MM.1S (cell line): ENCODE results near the gene CASKIN1.
"Not testable (repeated sequence)": the region's sequence is repeated elsewhere in the genome, so short reads cannot be mapped to it uniquely, and the experiment has no call there.

Experiments used
- DNase-seq: peaks from one replicate; pipeline ENCODE4 v3.0.0-alpha.2; 2015
- H2AFZ ChIP-seq: fragments of 300-600 bp; sonication (generic); 2 replicates; pipeline ENCODE4 v1.6.0; 2016; ENCODE audit warnings: antibody characterized with exemption, low read length
- H3F3A ChIP-seq: fragments of 300-600 bp; sonication (generic); 2 replicates; pipeline ENCODE4 v1.6.1; 2016; ENCODE audit warnings: mild to moderate bottlenecking, antibody characterized with exemption, low read length, moderate library complexity, mixed read lengths; ENCODE audit not compliant: insufficient read depth
- H3K27ac ChIP-seq: fragments of 300-600 bp; sonication (generic); 2 replicates; pipeline ENCODE4 v1.5.1; 2016; ENCODE audit warnings: mild to moderate bottlenecking, low read length
- H3K27me3 ChIP-seq: fragments of 300-600 bp; sonication (generic); replicated peaks from 2 replicates; pipeline ENCODE4 v1.6.0; 2016; ENCODE audit warnings: low read length; ENCODE audit not compliant: insufficient read depth
- H3K36me3 ChIP-seq: fragments of 300-600 bp; sonication (generic); replicated peaks from 2 replicates; pipeline ENCODE4 v1.6.1; 2016; ENCODE audit warnings: mild to moderate bottlenecking, low read length, mixed read lengths; ENCODE audit not compliant: insufficient read depth
- H3K4me1 ChIP-seq: fragments of 300-600 bp; sonication (generic); 2 replicates; pipeline ENCODE4 v1.6.1; 2016; ENCODE audit warnings: low read length, mixed read lengths
- H3K4me2 ChIP-seq: fragments of 300-600 bp; sonication (generic); 2 replicates; pipeline ENCODE4 v1.6.0; 2016; ENCODE audit warnings: low read depth, low read length
- H3K4me3 ChIP-seq: fragments of 300-600 bp; sonication (generic); 2 replicates; pipeline ENCODE4 v1.5.1; 2016; ENCODE audit warnings: low read length, mixed read lengths
- H3K79me2 ChIP-seq: fragments of 300-600 bp; sonication (generic); 2 replicates; pipeline ENCODE4 v1.6.1; 2016; ENCODE audit warnings: mixed run types, low read length, mixed read lengths
- H3K9ac ChIP-seq: fragments of 300-600 bp; sonication (generic); 2 replicates; pipeline ENCODE4 v1.6.1; 2016; ENCODE audit warnings: low read length, mixed read lengths
- H3K9me2 ChIP-seq: fragments of 300-600 bp; sonication (generic); replicated peaks from 2 replicates; pipeline ENCODE4 v1.6.1; 2016; ENCODE audit warnings: mild to moderate bottlenecking, low read length, mixed read lengths; ENCODE audit not compliant: insufficient read depth
- H3K9me3 ChIP-seq: fragments of 300-600 bp; sonication (generic); replicated peaks from 2 replicates; pipeline ENCODE4 v1.6.1; 2016; ENCODE audit warnings: mild to moderate bottlenecking, low read length, mixed read lengths; ENCODE audit not compliant: insufficient read depth
- H4K20me1 ChIP-seq: fragments of 300-600 bp; sonication (generic); 2 replicates; pipeline ENCODE4 v1.6.1; 2016; ENCODE audit warnings: mild to moderate bottlenecking, low read length, moderate library complexity, mixed read lengths; ENCODE audit not compliant: insufficient read depth
- EZH2 ChIP-seq: fragments of 300-600 bp; sonication (generic); optimal IDR thresholded peaks from 2 replicates; pipeline ENCODE3; 2017; ENCODE audit warnings: low read depth, mild to moderate bottlenecking, antibody characterized with exemption, low read length, mixed read lengths
- EZH2phosphoT487 ChIP-seq: fragments of 300-600 bp; sonication (generic); IDR thresholded peaks from 2 replicates; pipeline ENCODE4 v1.6.1; 2018; ENCODE audit warnings: antibody characterized with exemption, low read length
- TF ChIP-seq, protein P1 (sequence below): fragments of 300-600 bp; sonication (generic); IDR thresholded peaks from 2 replicates; pipeline ENCODE4 v1.5.1; 2016; ENCODE audit warnings: antibody characterized with exemption, low read length, mixed read lengths

CASKIN1 gene

GRCh38 chr16:2243781-2244180 lies 47.4 kb upstream of the CASKIN1 start:
- no peak overlapping the region for H3K27ac ChIP-seq
- H3K4me3 ChIP-seq, result no peak overlapping the region
- H3K4me2 ChIP-seq, result no peak overlapping the region
- peaks cover 38% of the 10 kb centered on the region for H3K79me2 ChIP-seq
- no peaks in the 10 kb centered on the region for H3K9me3 ChIP-seq
- H3K9ac ChIP-seq, result no peak overlapping the region
- no peaks in the 10 kb centered on the region for H3K27me3 ChIP-seq
- H4K20me1 ChIP-seq, result no peaks in the 10 kb centered on the region
- H3K4me1 ChIP-seq, result no peaks in the 10 kb centered on the region
- no peaks in the 10 kb centered on the region for H3F3A ChIP-seq
- H3K36me3 ChIP-seq, result peaks cover 5% of the 10 kb centered on the region; the same call in 1 of the 2 replicates
- no peak for DNase-seq
- H2AFZ ChIP-seq, result no peak overlapping the region
- H3K9me2 ChIP-seq, result no peaks in the 10 kb centered on the region
- no peak for TF ChIP-seq EZH2phosphoT487
- TF ChIP-seq EZH2, result no peak
- TF ChIP-seq, protein P1, sequence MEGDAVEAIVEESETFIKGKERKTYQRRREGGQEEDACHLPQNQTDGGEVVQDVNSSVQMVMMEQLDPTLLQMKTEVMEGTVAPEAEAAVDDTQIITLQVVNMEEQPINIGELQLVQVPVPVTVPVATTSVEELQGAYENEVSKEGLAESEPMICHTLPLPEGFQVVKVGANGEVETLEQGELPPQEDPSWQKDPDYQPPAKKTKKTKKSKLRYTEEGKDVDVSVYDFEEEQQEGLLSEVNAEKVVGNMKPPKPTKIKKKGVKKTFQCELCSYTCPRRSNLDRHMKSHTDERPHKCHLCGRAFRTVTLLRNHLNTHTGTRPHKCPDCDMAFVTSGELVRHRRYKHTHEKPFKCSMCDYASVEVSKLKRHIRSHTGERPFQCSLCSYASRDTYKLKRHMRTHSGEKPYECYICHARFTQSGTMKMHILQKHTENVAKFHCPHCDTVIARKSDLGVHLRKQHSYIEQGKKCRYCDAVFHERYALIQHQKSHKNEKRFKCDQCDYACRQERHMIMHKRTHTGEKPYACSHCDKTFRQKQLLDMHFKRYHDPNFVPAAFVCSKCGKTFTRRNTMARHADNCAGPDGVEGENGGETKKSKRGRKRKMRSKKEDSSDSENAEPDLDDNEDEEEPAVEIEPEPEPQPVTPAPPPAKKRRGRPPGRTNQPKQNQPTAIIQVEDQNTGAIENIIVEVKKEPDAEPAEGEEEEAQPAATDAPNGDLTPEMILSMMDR, result no peak

- Histone ChIP-seq H3K27ac (no peak overlapping the region), H4K20me1 (no peaks in the 10 kb centered on the region), H2AFZ (no peak overlapping the region), H3F3A (no peaks in the 10 kb centered on the region), H3K79me2 (peaks cover 31% of the 10 kb centered on the region), H3K4me3 (no peak overlapping the region), H3K27me3 (no peaks in the 10 kb centered on the region), H3K4me1 (no peaks in the 10 kb centered on the region), H3K9ac (no peak overlapping the region), H3K9me2 (no peaks in the 10 kb centered on the region), H3K4me2 (no peak overlapping the region), H3K9me3 (no peaks in the 10 kb centered on the region), H3K36me3 (peaks cover 5% of the 10 kb centered on the region; the same call in 1 of the 2 replicates)
- no peak for DNase-seq
- TF ChIP-seq, protein P1, result no peak
- no peak for TF ChIP-seq EZH2phosphoT487
- no peak for TF ChIP-seq EZH2
These were observed 46.7 kb upstream of the CASKIN1 start for GRCh38 chr16:2243031-2243528.

DNA sequence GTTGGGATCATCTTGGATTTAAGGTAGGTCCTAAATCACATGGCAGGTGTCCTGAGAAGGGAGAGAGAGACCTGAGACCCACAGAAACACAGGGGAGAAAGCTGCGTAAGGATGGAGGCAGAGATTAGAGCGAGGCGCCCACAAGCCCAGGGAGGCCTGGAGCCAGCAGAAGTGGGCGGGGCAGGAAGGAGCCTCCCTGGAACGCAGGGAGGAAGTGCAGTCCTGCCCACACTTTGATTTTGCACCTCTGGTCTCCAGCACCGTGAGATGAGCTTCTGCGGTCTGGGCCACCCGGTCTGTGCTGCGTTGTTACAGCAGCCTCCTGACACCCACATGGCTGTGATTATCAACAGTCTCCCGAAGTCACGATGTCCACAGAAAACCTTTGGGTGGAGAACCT lies 46.2 kb upstream of the CASKIN1 start:
- Histone ChIP-seq H3K9ac (no peak overlapping the region), H3K9me2 (no peaks in the 10 kb centered on the region)

DNA sequence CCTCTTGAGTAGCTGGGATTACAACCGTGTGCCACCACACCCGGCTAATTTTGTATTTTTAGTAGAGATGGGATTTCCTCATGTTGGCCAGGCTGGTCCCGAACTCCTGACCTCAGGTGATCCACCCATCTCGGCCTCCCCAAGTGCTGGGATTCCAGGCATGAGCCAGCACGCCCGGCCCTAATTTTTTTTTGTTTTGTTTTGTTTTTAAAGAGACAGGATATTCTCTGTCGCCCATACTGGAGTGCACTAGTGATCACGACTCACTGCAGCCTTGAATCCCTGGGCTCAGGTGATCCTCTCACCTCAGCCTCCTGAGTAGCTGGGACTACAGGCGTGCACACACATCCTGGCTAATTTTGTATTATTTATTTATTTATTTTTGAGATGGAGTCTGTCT lies 43.9 kb upstream of the CASKIN1 start:
- DNase-seq, H3K4me2 ChIP-seq, H3K9me3 ChIP-seq, H4K20me1 ChIP-seq, H3K4me3 ChIP-seq, H3K36me3 ChIP-seq, H3F3A ChIP-seq, H3K9ac ChIP-seq, H2AFZ ChIP-seq, H3K27ac ChIP-seq, H3K4me1 ChIP-seq, H3K79me2 ChIP-seq, H3K27me3 ChIP-seq, H3K9me2 ChIP-seq: not testable (repeated sequence)

More for the DNA sequence above, 46.2 kb upstream of the CASKIN1 start:
- H3K79me2 ChIP-seq, result peaks cover 26% of the 10 kb centered on the region
- H3K9me3 ChIP-seq, result no peaks in the 10 kb centered on the region
- H2AFZ ChIP-seq, result no peak overlapping the region
- no peak overlapping the region for H3K4me2 ChIP-seq
- DNase-seq, result no peak
- TF ChIP-seq, protein P1, result no peak
- no peak overlapping the region for H3K27ac ChIP-seq
- no peaks in the 10 kb centered on the region for H3F3A ChIP-seq
- no peaks in the 10 kb centered on the region for H3K27me3 ChIP-seq
- no peaks in the 10 kb centered on the region for H4K20me1 ChIP-seq
- H3K4me3 ChIP-seq, result no peak overlapping the region
- peaks cover 5% of the 10 kb centered on the region; the same call in 1 of the 2 replicates for H3K36me3 ChIP-seq
- H3K4me1 ChIP-seq, result no peaks in the 10 kb centered on the region
